Activated T-cell treated with anti-CD3 and anti-CD28 coated beads, Interleukin-2, amount 50 U/mL, for 72 hours (primary cell): Measurements from ENCODE around the gene RANBP10. TPM values are rescaled to one million over a fixed set of nuclear protein-coding genes. Genes with fewer than 3 reads are reported as not detected.

ENCODE experiments used
- ATAC-seq, 2 donors: fragments of 150-1000 bp; cut with Tn5 transposase; replicated peaks in 1 of 2; 2 replicates each; pipeline ENCODE4 v1.10.0; 2021; ENCODE audit warnings: moderate library complexity in 2 of 2, mild to moderate bottlenecking in 1 of 2
- DNase-seq, 2 donors: peaks; one replicate each; pipeline ENCODE4 v3.0.0; 2021 to 2022; ENCODE audit warnings: mixed read lengths in 1 of 2
- H3K27ac Mint-ChIP-seq: one replicate; pipeline ENCODE4 v1.8.0; 2022; ENCODE audit warnings: mild to moderate bottlenecking, moderate library complexity, mixed read lengths
- H3K27me3 Mint-ChIP-seq: one replicate; pipeline ENCODE4 v1.8.0; 2022; ENCODE audit warnings: low read depth, mixed read lengths
- H3K36me3 Mint-ChIP-seq, 2 donors: one replicate each; pipeline ENCODE4 v1.8.0; 2022; ENCODE audit warnings: mixed read lengths in 2 of 2, mild to moderate bottlenecking in 1 of 2; ENCODE audit not compliant: insufficient read depth in 2 of 2
- H3K4me1 Mint-ChIP-seq: one replicate; pipeline ENCODE4 v1.8.0; 2022; ENCODE audit warnings: low read depth, mixed read lengths
- H3K4me3 Mint-ChIP-seq, 2 donors: one replicate each; pipeline ENCODE4 v1.8.0; 2022; ENCODE audit warnings: mild to moderate bottlenecking in 2 of 2, mixed read lengths in 2 of 2, moderate library complexity in 2 of 2
- H3K9me3 Mint-ChIP-seq, 2 donors: one replicate each; pipeline ENCODE4 v1.8.0; 2022; ENCODE audit warnings: mixed read lengths in 2 of 2
- total RNA-seq, 2 donors: library from RNA; stranded (reverse); gene quantifications; one replicate each; pipeline ENCODE4 v1.2.3, GENCODE V29; 2022

Gene RANBP10
- total RNA-seq, 2 donors from 2014 or later, result 17.1 to 24.8 TPM

GRCh38 chr16:67740391-67740790 is 66.0 kb downstream of the RANBP10 start:
- Mint-ChIP-seq H3K4me1 (no peaks in the 10 kb centered on the region), H3K36me3 (no peaks in the 10 kb centered on the region), H3K9me3 (no peaks in the 10 kb centered on the region), H3K27me3 (no peaks in the 10 kb centered on the region), H3K27ac (no peak overlapping the region), H3K4me3 (no peak overlapping the region)
- no peak for DNase-seq
- no peak for ATAC-seq

DNA sequence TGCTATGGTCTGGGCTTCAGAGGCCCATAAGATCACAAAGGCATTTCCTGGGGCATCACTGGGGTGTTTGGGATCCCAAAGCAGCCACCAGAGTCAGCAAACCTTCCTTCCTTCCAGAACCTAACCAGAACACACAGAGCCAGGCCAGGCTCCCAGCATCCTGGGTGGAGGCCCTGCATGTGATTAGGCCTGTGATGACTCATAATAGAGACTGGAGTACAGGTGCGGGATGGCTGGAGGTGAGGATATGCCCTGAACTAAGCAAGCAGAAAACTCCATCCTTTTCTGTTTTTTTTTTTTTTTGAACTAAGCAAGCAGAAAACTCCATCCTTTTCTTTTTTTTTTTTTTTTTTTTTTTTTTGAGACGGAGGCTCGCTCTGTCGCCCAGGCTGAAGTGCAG is 69.5 kb downstream of the RANBP10 start:
- Mint-ChIP-seq H3K27ac (no peak overlapping the region), H3K9me3 (no peaks in the 10 kb centered on the region), H3K4me1 (no peaks in the 10 kb centered on the region), H3K27me3 (no peaks in the 10 kb centered on the region), H3K36me3 (no peaks in the 10 kb centered on the region), H3K4me3 (no peak overlapping the region)
- ATAC-seq, result no peak
- DNase-seq, result no peak

- no peaks in the 10 kb centered on the region for H3K36me3 Mint-ChIP-seq
- no peaks in the 10 kb centered on the region for H3K4me1 Mint-ChIP-seq
- no peaks in the 10 kb centered on the region for H3K9me3 Mint-ChIP-seq
- no peak overlapping the region for H3K4me3 Mint-ChIP-seq
- H3K27ac Mint-ChIP-seq, result no peak overlapping the region
- H3K27me3 Mint-ChIP-seq, result no peaks in the 10 kb centered on the region
- DNase-seq, result no peak
- ATAC-seq, result no peak
Observed at GRCh38 chr16:67734731-67735201, 71.6 kb downstream of the RANBP10 start.

DNA sequence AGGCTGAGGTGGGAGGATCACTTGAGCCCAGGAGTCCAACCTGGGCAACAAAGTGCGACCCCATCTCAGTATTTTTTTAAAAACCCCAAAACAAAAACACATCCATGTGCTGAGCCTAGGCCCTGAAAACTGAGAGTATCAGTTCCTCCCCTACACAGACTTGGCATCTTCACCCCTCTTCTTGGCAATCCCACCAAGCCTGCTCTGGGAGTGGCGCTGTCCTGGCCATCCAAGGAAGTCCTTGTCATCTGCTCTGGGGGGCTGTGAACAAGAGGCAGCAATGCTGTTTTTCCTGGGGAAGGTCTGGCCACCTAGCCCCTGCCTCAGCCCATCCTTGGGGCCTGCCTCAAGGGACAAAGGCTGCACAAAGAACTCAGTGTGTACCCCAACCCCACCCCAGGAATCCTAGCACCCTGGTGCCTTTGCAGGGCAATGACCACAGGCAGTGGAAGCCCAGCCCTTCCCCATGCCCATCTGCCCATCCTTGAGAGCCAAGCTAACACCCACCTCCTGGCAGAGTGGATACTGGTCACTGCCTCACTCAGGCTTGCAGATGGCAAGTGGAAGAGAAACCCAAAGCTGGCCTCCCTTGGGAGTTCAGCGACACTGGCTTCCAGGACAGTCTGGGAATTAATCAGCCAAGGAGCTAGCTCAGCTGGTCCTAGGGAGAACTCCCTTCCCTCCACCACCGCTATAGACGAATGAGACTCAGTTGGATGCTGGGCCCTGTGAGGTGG is 72.5 kb downstream of the RANBP10 start:
- Mint-ChIP-seq H3K36me3 (no peaks in the 10 kb centered on the region), H3K4me1 (no peaks in the 10 kb centered on the region), H3K27ac (no peak overlapping the region), H3K9me3 (no peaks in the 10 kb centered on the region), H3K4me3 (no peak overlapping the region), H3K27me3 (no peaks in the 10 kb centered on the region)
- DNase-seq (no peak), ATAC-seq (no peak)

DNA sequence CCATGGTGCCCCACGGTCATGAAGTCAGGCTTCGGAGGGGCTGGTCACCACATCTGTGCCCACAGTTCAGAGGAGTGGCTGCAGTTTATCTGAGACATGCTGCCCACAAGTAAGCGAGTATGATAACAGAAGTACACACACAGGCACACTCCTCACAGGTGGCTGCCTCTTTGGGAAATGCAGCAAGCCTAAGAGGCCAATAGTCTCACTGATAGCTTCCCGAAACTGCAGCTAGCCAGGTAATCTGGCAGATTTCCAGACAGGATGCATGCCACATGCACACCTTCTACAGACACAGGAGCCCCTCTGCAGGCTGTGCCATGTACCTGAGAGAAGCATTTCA is 74.6 kb downstream of the RANBP10 start:
- Mint-ChIP-seq H3K27me3 (no peaks in the 10 kb centered on the region), H3K27ac (no peak overlapping the region), H3K9me3 (no peaks in the 10 kb centered on the region), H3K4me1 (no peaks in the 10 kb centered on the region), H3K36me3 (no peaks in the 10 kb centered on the region), H3K4me3 (no peak overlapping the region)
- DNase-seq, result no peak
- ATAC-seq, result no peak

DNA sequence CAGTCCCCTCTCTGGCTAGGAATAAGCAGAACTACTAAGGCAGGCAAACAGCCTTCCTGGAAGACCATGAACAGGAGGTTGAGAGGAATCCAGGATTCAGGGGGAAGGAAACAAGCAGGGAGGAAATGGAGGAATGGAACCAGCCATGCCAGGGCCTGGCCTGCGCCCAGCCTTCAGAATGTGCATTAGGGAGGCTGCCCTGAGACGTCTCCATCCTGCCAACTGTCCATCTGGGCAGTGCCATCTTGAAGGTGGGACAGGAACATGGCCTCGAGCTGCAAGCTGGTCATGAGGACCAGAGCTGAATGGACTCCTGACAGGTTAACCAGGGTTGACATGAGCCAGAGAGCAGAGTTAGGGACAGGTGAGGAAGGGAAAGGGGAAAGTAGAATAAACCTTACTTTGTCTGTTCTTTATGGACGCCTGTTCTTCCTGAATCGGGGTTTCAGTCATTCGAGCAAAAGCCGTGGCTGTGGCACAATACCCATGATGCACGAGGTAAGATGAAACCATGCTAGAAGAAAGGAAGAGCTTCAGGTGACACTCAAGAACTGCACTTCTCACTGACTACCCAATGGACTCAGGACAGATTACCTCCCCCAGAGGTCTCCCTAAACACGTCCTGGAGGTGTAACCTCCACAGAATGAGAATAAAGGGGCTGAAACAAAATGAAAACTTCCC is 75.1 kb downstream of the RANBP10 start:
- Mint-ChIP-seq H3K9me3 (no peaks in the 10 kb centered on the region), H3K4me3 (no peak overlapping the region), H3K36me3 (no peaks in the 10 kb centered on the region), H3K4me1 (no peaks in the 10 kb centered on the region), H3K27ac (no peak overlapping the region), H3K27me3 (no peaks in the 10 kb centered on the region)
- ATAC-seq (no peak), DNase-seq (no peak)

DNA sequence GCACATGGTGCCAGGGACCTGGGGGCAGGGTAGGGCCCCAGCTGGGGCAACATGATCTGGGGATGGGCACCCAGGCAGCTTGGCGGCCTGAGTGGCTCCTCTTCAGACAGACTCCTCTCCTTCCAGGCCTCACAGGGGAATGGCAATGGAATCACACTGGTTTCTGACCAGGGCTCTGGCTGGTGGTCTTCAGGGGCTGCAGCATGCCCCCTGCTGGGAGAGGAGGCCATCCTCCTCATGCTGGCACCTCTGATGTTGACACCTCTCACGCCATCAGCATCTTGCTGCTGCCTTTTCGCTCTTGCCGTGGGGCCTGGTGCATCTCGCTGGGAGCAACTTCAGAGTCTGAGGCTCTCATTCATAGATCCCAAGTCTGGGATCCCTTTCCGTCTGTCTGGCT is 76.0 kb downstream of the RANBP10 start:
- H3K36me3 Mint-ChIP-seq, result no peaks in the 10 kb centered on the region
- H3K4me3 Mint-ChIP-seq, result no peak overlapping the region
- DNase-seq (no peak), ATAC-seq (no peak)
- H3K9me3 Mint-ChIP-seq, result no peaks in the 10 kb centered on the region
- no peak overlapping the region for H3K27ac Mint-ChIP-seq
- H3K27me3 Mint-ChIP-seq, result no peaks in the 10 kb centered on the region
- H3K4me1 Mint-ChIP-seq, result no peaks in the 10 kb centered on the region

DNA sequence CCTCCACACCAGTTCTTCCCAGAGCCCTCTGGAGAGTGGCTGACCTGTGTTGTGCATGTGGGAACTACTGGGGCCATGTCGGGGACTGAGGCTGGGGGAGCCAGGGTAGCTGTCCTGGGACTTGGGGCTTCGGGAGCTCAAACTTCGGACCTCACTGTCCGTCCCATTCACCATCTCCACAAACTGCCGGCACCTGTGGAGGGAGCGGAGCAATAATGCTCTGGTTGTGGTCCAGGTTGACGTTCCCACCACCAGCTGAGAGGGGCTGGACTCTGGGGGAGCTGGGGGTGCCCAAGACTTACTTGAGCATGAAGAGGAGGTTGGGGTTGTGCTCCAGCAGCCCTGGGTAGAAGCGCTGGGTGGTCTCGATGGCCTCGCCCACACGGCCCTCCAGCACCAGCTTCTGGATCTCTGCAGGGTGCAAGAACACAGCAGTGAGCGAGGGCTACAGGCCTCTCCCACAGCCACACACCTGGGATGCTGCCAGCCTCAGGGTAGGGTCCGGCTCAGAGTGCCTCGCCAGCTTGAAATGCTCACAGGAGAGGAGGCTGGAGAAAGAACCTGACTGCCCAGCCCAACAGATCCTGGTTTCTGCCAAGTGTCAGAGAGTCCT is 76.6 kb downstream of the RANBP10 start:
- Mint-ChIP-seq H3K4me3 (no peak overlapping the region), H3K36me3 (peaks cover 0 to 2% of the 10 kb centered on the region in 2 donors), H3K27ac (no peak overlapping the region), H3K27me3 (no peaks in the 10 kb centered on the region), H3K9me3 (no peaks in the 10 kb centered on the region), H3K4me1 (no peaks in the 10 kb centered on the region)
- no peak for DNase-seq
- no peak for ATAC-seq

GRCh38 chr16:67727521-67728485 is 78.6 kb downstream of the RANBP10 start:
- H3K4me3 Mint-ChIP-seq, result no peak overlapping the region
- H3K36me3 Mint-ChIP-seq, result peaks cover 0 to 2% of the 10 kb centered on the region in 2 donors
- no peaks in the 10 kb centered on the region for H3K9me3 Mint-ChIP-seq
- no peaks in the 10 kb centered on the region for H3K27me3 Mint-ChIP-seq
- H3K4me1 Mint-ChIP-seq, result no peaks in the 10 kb centered on the region
- DNase-seq (no peak), ATAC-seq (no peak)
- H3K27ac Mint-ChIP-seq, result no peak overlapping the region

DNA sequence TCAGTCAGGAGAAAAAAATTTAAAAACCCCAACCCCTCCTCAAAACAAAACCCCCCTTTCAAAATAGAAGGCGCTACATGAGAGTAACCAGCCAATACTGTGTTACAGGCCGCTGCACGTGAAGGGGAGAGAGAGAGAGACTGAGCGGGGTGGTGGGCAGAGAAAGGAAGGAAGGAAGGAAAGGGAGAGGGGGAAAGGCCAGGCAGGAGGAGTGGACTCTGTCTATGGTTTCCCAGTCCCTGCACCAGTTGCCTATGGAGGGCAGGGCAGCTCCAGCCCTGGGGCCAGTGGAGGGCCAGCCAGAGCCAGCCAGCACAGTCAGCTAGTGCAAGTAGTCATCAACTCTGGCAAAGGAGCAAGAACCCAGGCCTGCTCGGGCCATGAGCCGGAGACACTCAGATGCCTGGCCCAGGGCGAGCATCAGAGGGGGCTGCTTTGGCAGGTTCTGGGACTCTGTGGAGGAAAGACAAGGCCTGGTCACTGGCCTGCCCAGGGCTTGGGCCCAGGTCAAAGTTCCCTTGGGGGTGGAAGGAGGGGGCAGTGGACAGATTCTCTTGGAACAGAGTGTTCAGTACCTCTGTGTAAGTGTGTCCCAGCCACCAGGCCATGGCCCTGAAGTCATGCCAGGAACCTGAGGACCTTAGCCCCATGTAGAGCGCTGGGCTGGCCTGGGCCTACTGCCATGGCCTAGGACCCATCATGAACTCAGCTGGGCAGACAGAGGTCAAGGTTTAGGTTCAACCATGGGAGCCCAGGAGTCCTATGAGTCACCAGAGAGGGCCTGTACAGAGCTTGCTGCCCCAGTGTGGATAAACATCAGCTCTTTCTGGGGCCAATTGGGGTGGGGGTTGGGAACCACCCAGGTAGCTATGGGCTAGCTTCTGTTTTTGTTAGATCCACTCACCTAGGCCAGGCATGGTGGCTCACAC is 80.0 kb downstream of the RANBP10 start:
- no peak for DNase-seq
- Mint-ChIP-seq H3K9me3 (no peaks in the 10 kb centered on the region), H3K27ac (no peak overlapping the region), H3K4me1 (no peaks in the 10 kb centered on the region), H3K4me3 (no peak overlapping the region), H3K36me3 (peaks cover 0 to 2% of the 10 kb centered on the region in 2 donors), H3K27me3 (no peaks in the 10 kb centered on the region)
- ATAC-seq, result no peak

- H3K4me3 Mint-ChIP-seq, result no peak overlapping the region
- H3K27me3 Mint-ChIP-seq, result no peaks in the 10 kb centered on the region
- H3K36me3 Mint-ChIP-seq, result peaks cover 2% of the 10 kb centered on the region in 2 donors
- no peaks in the 10 kb centered on the region for H3K9me3 Mint-ChIP-seq
- ATAC-seq (no peak), DNase-seq (no peak)
- H3K4me1 Mint-ChIP-seq, result peaks cover 9% of the 10 kb centered on the region
- H3K27ac Mint-ChIP-seq, result no peak overlapping the region
Observed at GRCh38 chr16:67723911-67724305, 82.5 kb downstream of the RANBP10 start.
